ENCODE measurements around the gene MCHR1.

- TF ChIP-seq CTCF (IDR thresholded peaks at IDR 0.05) (no peak), POLR2A (IDR thresholded peaks at IDR 0.05; ENCODE audit: low read length) (no peak), MAX (IDR thresholded peaks at IDR 0.05) (no peak), NR3C1 (IDR thresholded peaks at IDR 0.05) (no peak), RNF2 (IDR thresholded peaks at IDR 0.05; ENCODE audit: borderline replicate concordance, low read depth) (no peak), EP300 (IDR thresholded peaks at IDR 0.05) (no peak), HOXA7 (CRISPR knock-in tag; IDR thresholded peaks at IDR 0.05) (no peak), TP53 (CRISPR knock-in tag; IDR thresholded peaks at IDR 0.05) (no peak), NFE2L2 (conservative IDR thresholded peaks at IDR 0.05; ENCODE audit: low read length) (no peak), JUN (IDR thresholded peaks at IDR 0.05) (no peak), USF2 (IDR thresholded peaks at IDR 0.05) (no peak), ZFP36 (IDR thresholded peaks at IDR 0.05; ENCODE audit: borderline replicate concordance, partially characterized antibody) (no peak), CHD4 (IDR thresholded peaks at IDR 0.05; ENCODE audit: borderline replicate concordance) (no peak), CEBPB (IDR thresholded peaks at IDR 0.05) (no peak)
These were observed 28.2 kb upstream of the MCHR1 start for GRCh38 chr22:40651057-40651456.

Data from A549 (cell line).